K562 (cell line): ENCODE results near the gene ABHD8. TPM values are rescaled to one million over a fixed set of nuclear protein-coding genes. Genes with fewer than 3 reads are reported as not detected.

Experiments
- CBFA2T2 ChIP-seq: fragments of 450-650 bp; conservative IDR thresholded peaks from 2 replicates; pipeline ENCODE4 v1.6.1; 2017; ENCODE audit warnings: mild to moderate bottlenecking
- CREB3L1 ChIP-seq: fragments of 450-650 bp; IDR thresholded peaks from 2 replicates; pipeline ENCODE4 v1.6.1; 2014; ENCODE audit warnings: low read depth, mild to moderate bottlenecking, moderate library complexity, borderline replicate concordance
- DACH1 ChIP-seq: fragments of 450-650 bp; IDR thresholded peaks from 2 replicates; pipeline ENCODE4 v1.6.1; 2018; ENCODE audit not compliant: partially characterized antibody
- MED1 ChIP-seq: sonication (generic); formaldehyde crosslinking; IDR thresholded peaks from 2 replicates; pipeline ENCODE4 v1.8.1; 2023; ENCODE audit warnings: missing genetic modification reagents, borderline replicate concordance
- NFYB ChIP-seq: IDR thresholded peaks from 2 replicates; pipeline ENCODE4 v1.6.1; 2011; ENCODE audit warnings: mild to moderate bottlenecking, moderate library complexity; ENCODE audit not compliant: insufficient read length; ENCODE audit errors: extremely low read depth
- NR2C1 ChIP-seq, 2 experiments: fragments of 450-650 bp; IDR thresholded peaks; 2 replicates each; pipeline ENCODE4 v1.6.1; 2017; ENCODE audit warnings: mild to moderate bottlenecking in 2 of 2, antibody characterized with exemption in 1 of 2, inconsistent platforms in 1 of 2, missing compliant biosample characterization in 1 of 2, missing genetic modification characterization in 1 of 2
- PHF8 ChIP-seq: fragments of 200-600 bp; sonication (generic); IDR thresholded peaks from 2 replicates; pipeline ENCODE4 v1.6.1; 2012; ENCODE audit warnings: mixed run types, mild to moderate bottlenecking, inconsistent platforms, low read length, moderate library complexity, borderline replicate concordance
- SMAD4 ChIP-seq: fragments of 250-450 bp; sonication (Bioruptor Pico); conservative IDR thresholded peaks from 2 replicates; pipeline ENCODE4 v1.8.0; 2021; ENCODE audit warnings: inconsistent platforms, mild to moderate bottlenecking, moderate library complexity
- ZBTB49 ChIP-seq: sonication (generic); formaldehyde crosslinking; IDR thresholded peaks from 2 replicates; pipeline ENCODE4 v1.8.0; 2022; ENCODE audit warnings: missing genetic modification reagents, mild to moderate bottlenecking, borderline replicate concordance
- ZNF318 ChIP-seq, 2 experiments: fragments of 450-650 bp; IDR thresholded peaks; 2 replicates each; pipeline ENCODE4 v1.6.1; 2016; ENCODE audit warnings: mild to moderate bottlenecking in 2 of 2, borderline replicate concordance in 1 of 2, low read depth in 1 of 2, moderate library complexity in 1 of 2
- ZNF785 ChIP-seq: fragments of 250-450 bp; sonication (Bioruptor Pico); IDR thresholded peaks from 2 replicates; pipeline ENCODE4 v1.4.0; 2020; ENCODE audit warnings: mild to moderate bottlenecking
- polyA plus RNA-seq, 8 experiments: library from polyadenylated mRNA; depleted of rRNA in 4 of 8; stranded (reverse) in 5 of 8; unstranded in 3 of 8; fragments of >200 nt; fragmentation: Nextera tagmentation in 2 of 8; fragmentation: Illumina TruSeq in 1 of 8; extraction: Ambion mirVana in 2 of 8; extraction: Trizol in 1 of 8; gene quantifications; 2 replicates each; pipeline versions ENCODE4 v1.2.1 to v1.2.3, GENCODE V29; 2011 to 2014; ENCODE audit warnings: inconsistent platforms in 1 of 8, missing spikeins in 1 of 8
- total RNA-seq, 7 experiments: library from RNA; depleted of rRNA in 6 of 7; stranded (reverse); fragments of >200 nt in 6 of 7; fragmentation: Illumina TruSeq in 2 of 7; extraction: Trizol in 2 of 7; gene quantifications; 2 replicates each; pipeline versions ENCODE4 v1.2.1 to v1.2.3, GENCODE V29; 2011 to 2021; ENCODE audit warnings: low replicate concordance in 1 of 7

The ABHD8 gene
- total and polyA plus RNA-seq, 9 of the 15 experiments (the other 6 are each of a cell fraction or from before 2014, with no cell fraction given), result 0.04 to 6.6 (median 2.0) TPM; not detected in 1

- TF ChIP-seq ZBTB49 (CRISPR knock-in tag) (no peak), ZNF318 (IDR thresholded peaks at IDR 0.05; ENCODE audit: borderline replicate concordance in 1 of 2, low read depth in 1 of 2) (no peak), MED1 (no peak), DACH1 (no peak), SMAD4 (CRISPR knock-in tag) (no peak), NFYB (no peak), ZNF785 (no peak), PHF8 (no peak), NR2C1 (IDR thresholded peaks at IDR 0.05) (no peak), NR2C1 (tag; IDR thresholded peaks at IDR 0.05) (no peak), CBFA2T2 (no peak), CREB3L1 (no peak)
Observed at GRCh38 chr19:17341845-17342244, 38.6 kb upstream of the ABHD8 start (continued).
